WTC11 (cell line): ENCODE measurements around the gene TRPM4. TPM values are rescaled to one million over a fixed set of nuclear protein-coding genes. Genes with fewer than 3 reads are reported as not detected.
A peak's percentile ranks its signal among the peaks of the same experiment; 100 is the strongest.

Source experiments
- ATAC-seq: fragments of 200-7000 bp; cut with Tn5 transposase; 2 replicates; pipeline ENCODE4 v1.10.0; 2021; ENCODE audit warnings: mild to moderate bottlenecking, moderate library complexity
- CTCF ChIA-PET: fragments of 300-600 bp; sonication (Branson Sonifier 250); formaldehyde crosslinking; loops from one replicate; lab custom pipeline; 2021; ENCODE audit warnings: antibody characterized with exemption; lab: Charles Lee
- POLR2A ChIA-PET: fragments of 350-600 bp; sonication (Branson Sonifier 250); formaldehyde crosslinking; loops from one replicate; lab custom pipeline; 2021; ENCODE audit warnings: antibody characterized with exemption; lab: Charles Lee
- DNase-seq: peaks from one replicate; pipeline ENCODE4 v3.0.0; 2021; ENCODE audit warnings: low spot score
- H3K27ac Mint-ChIP-seq: 2 replicates; pipeline ENCODE4 v1.8.0; 2021; ENCODE audit warnings: mixed read lengths
- H3K27me3 Mint-ChIP-seq: 2 replicates; pipeline ENCODE4 v1.8.0; 2021; ENCODE audit warnings: low read depth, mild to moderate bottlenecking, moderate library complexity, mixed read lengths
- H3K36me3 Mint-ChIP-seq: 2 replicates; pipeline ENCODE4 v1.8.0; 2021; ENCODE audit warnings: mixed read lengths
- H3K4me1 Mint-ChIP-seq: 2 replicates; pipeline ENCODE4 v1.8.0; 2022; ENCODE audit warnings: mixed read lengths
- H3K4me3 Mint-ChIP-seq: 2 replicates; pipeline ENCODE4 v1.8.0; 2021; ENCODE audit warnings: mild to moderate bottlenecking, moderate library complexity, mixed read lengths
- H3K9me3 Mint-ChIP-seq: 2 replicates; pipeline ENCODE4 v1.8.0; 2021; ENCODE audit warnings: mixed read lengths
- ATF1 ChIP-seq: sonication (generic); formaldehyde crosslinking; IDR thresholded peaks from 2 replicates; pipeline ENCODE4 v1.8.1; 2023; ENCODE audit warnings: mild to moderate bottlenecking, moderate library complexity, missing genetic modification reagents
- E2F5 ChIP-seq: sonication (generic); formaldehyde crosslinking; IDR thresholded peaks from 2 replicates; pipeline ENCODE4 v1.8.1; 2022; ENCODE audit warnings: mild to moderate bottlenecking, moderate library complexity, missing genetic modification reagents
- HMGA2 ChIP-seq: fragments of 250-450 bp; sonication (Bioruptor Pico); IDR thresholded peaks from 2 replicates; pipeline ENCODE4 v1.4.0; 2021; ENCODE audit warnings: mild to moderate bottlenecking, moderate library complexity
- IRF1 ChIP-seq: sonication (generic); formaldehyde crosslinking; IDR thresholded peaks from 2 replicates; pipeline ENCODE4 v1.8.0; 2023; ENCODE audit warnings: missing genetic modification reagents
- MXD4 ChIP-seq: fragments of 250-450 bp; sonication (Bioruptor Pico); IDR thresholded peaks from 2 replicates; pipeline ENCODE4 v1.8.0; 2021; ENCODE audit warnings: mild to moderate bottlenecking, moderate library complexity, borderline replicate concordance
- ZBTB21 ChIP-seq: sonication (generic); formaldehyde crosslinking; IDR thresholded peaks from 2 replicates; pipeline ENCODE4 v1.8.1; 2023; ENCODE audit warnings: mild to moderate bottlenecking, missing genetic modification reagents, borderline replicate concordance
- total RNA-seq: library from RNA; stranded (reverse); gene quantifications from 3 replicates; pipeline ENCODE4 v1.2.3, GENCODE V29; 2021
- TF ChIP-seq, protein P1 (sequence below): sonication (generic); formaldehyde crosslinking; IDR thresholded peaks from 2 replicates; pipeline ENCODE4 v1.8.0; 2023; ENCODE audit warnings: missing genetic modification reagents, mild to moderate bottlenecking, borderline replicate concordance
- TF ChIP-seq, protein P2 (sequence below): sonication (generic); formaldehyde crosslinking; conservative IDR thresholded peaks from 2 replicates; pipeline ENCODE4 v1.8.1; 2023; ENCODE audit warnings: mild to moderate bottlenecking, low read depth, missing genetic modification reagents, moderate library complexity
- TF ChIP-seq, protein P3 (sequence below): sonication (generic); formaldehyde crosslinking; IDR thresholded peaks from 2 replicates; pipeline ENCODE4 v1.8.0; 2022; ENCODE audit warnings: mild to moderate bottlenecking, missing genetic modification reagents
- TF ChIP-seq, protein P4 (sequence below): sonication (generic); formaldehyde crosslinking; IDR thresholded peaks from 2 replicates; pipeline ENCODE4 v1.8.0; 2022; ENCODE audit warnings: mild to moderate bottlenecking, missing genetic modification reagents

The TRPM4 gene
- total RNA-seq, 1 experiment from 2014 or later, result 15.5 TPM

- TF ChIP-seq, protein P1, sequence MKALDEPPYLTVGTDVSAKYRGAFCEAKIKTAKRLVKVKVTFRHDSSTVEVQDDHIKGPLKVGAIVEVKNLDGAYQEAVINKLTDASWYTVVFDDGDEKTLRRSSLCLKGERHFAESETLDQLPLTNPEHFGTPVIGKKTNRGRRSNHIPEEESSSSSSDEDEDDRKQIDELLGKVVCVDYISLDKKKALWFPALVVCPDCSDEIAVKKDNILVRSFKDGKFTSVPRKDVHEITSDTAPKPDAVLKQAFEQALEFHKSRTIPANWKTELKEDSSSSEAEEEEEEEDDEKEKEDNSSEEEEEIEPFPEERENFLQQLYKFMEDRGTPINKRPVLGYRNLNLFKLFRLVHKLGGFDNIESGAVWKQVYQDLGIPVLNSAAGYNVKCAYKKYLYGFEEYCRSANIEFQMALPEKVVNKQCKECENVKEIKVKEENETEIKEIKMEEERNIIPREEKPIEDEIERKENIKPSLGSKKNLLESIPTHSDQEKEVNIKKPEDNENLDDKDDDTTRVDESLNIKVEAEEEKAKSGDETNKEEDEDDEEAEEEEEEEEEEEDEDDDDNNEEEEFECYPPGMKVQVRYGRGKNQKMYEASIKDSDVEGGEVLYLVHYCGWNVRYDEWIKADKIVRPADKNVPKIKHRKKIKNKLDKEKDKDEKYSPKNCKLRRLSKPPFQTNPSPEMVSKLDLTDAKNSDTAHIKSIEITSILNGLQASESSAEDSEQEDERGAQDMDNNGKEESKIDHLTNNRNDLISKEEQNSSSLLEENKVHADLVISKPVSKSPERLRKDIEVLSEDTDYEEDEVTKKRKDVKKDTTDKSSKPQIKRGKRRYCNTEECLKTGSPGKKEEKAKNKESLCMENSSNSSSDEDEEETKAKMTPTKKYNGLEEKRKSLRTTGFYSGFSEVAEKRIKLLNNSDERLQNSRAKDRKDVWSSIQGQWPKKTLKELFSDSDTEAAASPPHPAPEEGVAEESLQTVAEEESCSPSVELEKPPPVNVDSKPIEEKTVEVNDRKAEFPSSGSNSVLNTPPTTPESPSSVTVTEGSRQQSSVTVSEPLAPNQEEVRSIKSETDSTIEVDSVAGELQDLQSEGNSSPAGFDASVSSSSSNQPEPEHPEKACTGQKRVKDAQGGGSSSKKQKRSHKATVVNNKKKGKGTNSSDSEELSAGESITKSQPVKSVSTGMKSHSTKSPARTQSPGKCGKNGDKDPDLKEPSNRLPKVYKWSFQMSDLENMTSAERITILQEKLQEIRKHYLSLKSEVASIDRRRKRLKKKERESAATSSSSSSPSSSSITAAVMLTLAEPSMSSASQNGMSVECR (CRISPR knock-in tag), result no peak
- TF ChIP-seq ZBTB21 (CRISPR knock-in tag) (no peak), ATF1 (no peak), HMGA2 (no peak)
- TF ChIP-seq, protein P2, sequence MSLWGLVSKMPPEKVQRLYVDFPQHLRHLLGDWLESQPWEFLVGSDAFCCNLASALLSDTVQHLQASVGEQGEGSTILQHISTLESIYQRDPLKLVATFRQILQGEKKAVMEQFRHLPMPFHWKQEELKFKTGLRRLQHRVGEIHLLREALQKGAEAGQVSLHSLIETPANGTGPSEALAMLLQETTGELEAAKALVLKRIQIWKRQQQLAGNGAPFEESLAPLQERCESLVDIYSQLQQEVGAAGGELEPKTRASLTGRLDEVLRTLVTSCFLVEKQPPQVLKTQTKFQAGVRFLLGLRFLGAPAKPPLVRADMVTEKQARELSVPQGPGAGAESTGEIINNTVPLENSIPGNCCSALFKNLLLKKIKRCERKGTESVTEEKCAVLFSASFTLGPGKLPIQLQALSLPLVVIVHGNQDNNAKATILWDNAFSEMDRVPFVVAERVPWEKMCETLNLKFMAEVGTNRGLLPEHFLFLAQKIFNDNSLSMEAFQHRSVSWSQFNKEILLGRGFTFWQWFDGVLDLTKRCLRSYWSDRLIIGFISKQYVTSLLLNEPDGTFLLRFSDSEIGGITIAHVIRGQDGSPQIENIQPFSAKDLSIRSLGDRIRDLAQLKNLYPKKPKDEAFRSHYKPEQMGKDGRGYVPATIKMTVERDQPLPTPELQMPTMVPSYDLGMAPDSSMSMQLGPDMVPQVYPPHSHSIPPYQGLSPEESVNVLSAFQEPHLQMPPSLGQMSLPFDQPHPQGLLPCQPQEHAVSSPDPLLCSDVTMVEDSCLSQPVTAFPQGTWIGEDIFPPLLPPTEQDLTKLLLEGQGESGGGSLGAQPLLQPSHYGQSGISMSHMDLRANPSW (CRISPR knock-in tag), result no peak
- TF ChIP-seq, protein P3, sequence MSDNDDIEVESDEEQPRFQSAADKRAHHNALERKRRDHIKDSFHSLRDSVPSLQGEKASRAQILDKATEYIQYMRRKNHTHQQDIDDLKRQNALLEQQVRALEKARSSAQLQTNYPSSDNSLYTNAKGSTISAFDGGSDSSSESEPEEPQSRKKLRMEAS (CRISPR knock-in tag), result peak; percentile 40; the same call in 1 of the 2 replicates
- TF ChIP-seq, protein P4, sequence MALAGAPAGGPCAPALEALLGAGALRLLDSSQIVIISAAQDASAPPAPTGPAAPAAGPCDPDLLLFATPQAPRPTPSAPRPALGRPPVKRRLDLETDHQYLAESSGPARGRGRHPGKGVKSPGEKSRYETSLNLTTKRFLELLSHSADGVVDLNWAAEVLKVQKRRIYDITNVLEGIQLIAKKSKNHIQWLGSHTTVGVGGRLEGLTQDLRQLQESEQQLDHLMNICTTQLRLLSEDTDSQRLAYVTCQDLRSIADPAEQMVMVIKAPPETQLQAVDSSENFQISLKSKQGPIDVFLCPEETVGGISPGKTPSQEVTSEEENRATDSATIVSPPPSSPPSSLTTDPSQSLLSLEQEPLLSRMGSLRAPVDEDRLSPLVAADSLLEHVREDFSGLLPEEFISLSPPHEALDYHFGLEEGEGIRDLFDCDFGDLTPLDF, result no peak
Observed at GRCh38 chr19:49165865-49166301, 8.3 kb downstream of the TRPM4 start (continued).

GRCh38 chr19:49167857-49168409, 10.3 kb downstream of the TRPM4 start:
- H3K4me3 Mint-ChIP-seq, result no peak overlapping the region
- peaks cover 6% of the 10 kb centered on the region for H3K4me1 Mint-ChIP-seq
- no peak for DNase-seq
- CTCF ChIA-PET, result no interaction called here
- H3K36me3 Mint-ChIP-seq, result 0 out of 2 replicates have a peak, but pooled peaks cover 3% of the 10 kb centered on the region
- no peak for ATAC-seq
- TF ChIP-seq IRF1 (CRISPR knock-in tag) (no peak), E2F5 (CRISPR knock-in tag) (no peak), MXD4 (no peak)
- TF ChIP-seq, protein P2 (CRISPR knock-in tag), result no peak
- TF ChIP-seq, all 79 proteins: peak for 0
- Mint-ChIP-seq H3K27ac (no peak overlapping the region), H3K9me3 (no peaks in the 10 kb centered on the region), H3K27me3 (peaks cover 8% of the 10 kb centered on the region)
- POLR2A ChIA-PET, result no interaction called here
